ENCODE results near the gene NOTCH3.

The NOTCH3 gene

DNA sequence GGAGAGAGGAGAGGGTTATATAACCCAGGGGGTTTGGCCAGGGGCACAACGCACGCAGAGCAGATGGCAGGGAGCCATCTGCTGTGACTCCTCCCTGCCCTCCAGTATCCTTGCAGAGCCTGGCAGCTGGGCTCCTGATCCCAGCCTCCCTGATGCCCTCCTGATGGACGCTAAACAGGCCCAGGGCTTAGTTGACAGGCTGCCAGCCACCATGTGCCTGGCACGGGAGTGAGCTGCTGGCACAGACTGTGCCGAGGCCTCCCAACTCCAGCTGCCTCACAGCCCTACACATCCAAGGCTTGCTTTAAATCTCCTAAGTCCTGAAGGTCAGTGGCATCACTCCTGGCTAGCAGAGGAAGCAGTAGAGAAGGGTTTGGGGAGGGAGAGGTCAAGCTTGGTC is 76.9 kb downstream of the NOTCH3 start:
- H3F3A ChIP-seq (ENCODE audit: insufficient read depth, low read length) = no peaks in the 10 kb centered on the region
- H3K9ac ChIP-seq (ENCODE audit: low read length) = peak overlapping the region; percentile 76; the same call in 1 of the 2 replicates
- H3K36me3 ChIP-seq (ENCODE audit: insufficient read depth, low read length) = peaks cover 19% of the 10 kb centered on the region
- peak overlapping the region; percentile 68 for H3K4me2 ChIP-seq (ENCODE audit: low read length)
- TF ChIP-seq, protein P1, sequence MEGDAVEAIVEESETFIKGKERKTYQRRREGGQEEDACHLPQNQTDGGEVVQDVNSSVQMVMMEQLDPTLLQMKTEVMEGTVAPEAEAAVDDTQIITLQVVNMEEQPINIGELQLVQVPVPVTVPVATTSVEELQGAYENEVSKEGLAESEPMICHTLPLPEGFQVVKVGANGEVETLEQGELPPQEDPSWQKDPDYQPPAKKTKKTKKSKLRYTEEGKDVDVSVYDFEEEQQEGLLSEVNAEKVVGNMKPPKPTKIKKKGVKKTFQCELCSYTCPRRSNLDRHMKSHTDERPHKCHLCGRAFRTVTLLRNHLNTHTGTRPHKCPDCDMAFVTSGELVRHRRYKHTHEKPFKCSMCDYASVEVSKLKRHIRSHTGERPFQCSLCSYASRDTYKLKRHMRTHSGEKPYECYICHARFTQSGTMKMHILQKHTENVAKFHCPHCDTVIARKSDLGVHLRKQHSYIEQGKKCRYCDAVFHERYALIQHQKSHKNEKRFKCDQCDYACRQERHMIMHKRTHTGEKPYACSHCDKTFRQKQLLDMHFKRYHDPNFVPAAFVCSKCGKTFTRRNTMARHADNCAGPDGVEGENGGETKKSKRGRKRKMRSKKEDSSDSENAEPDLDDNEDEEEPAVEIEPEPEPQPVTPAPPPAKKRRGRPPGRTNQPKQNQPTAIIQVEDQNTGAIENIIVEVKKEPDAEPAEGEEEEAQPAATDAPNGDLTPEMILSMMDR (IDR thresholded peaks at IDR 0.05; ENCODE audit: low read length) = no peak
- TF ChIP-seq EZH2 (IDR thresholded peaks at IDR 0.05; ENCODE audit: borderline replicate concordance, low read length) = no peak
- H3K27me3 ChIP-seq (ENCODE audit: insufficient read depth, low read length) = no peaks in the 10 kb centered on the region
- no peaks in the 10 kb centered on the region for H3K79me2 ChIP-seq (ENCODE audit: insufficient read depth, low read length)
- H3K4me1 ChIP-seq (ENCODE audit: insufficient read depth, low read length, severe bottlenecking) = peaks cover 14% of the 10 kb centered on the region
- peak overlapping the region; percentile 68 for H3K4me3 ChIP-seq (ENCODE audit: low read depth, low read length, poor library complexity, severe bottlenecking)
- no peaks in the 10 kb centered on the region for H3K9me3 ChIP-seq (ENCODE audit: low read length)
- no peaks in the 10 kb centered on the region for H4K20me1 ChIP-seq (ENCODE audit: insufficient read depth, low read length)
- H3K27ac ChIP-seq (ENCODE audit: low read depth, low read length, poor library complexity, severe bottlenecking) = peak overlapping the region; percentile 54
- no peaks in the 10 kb centered on the region for H3K9me2 ChIP-seq (ENCODE audit: low read depth, low read length)
- H2AFZ ChIP-seq (ENCODE audit: low read length) = no peak overlapping the region

DNA sequence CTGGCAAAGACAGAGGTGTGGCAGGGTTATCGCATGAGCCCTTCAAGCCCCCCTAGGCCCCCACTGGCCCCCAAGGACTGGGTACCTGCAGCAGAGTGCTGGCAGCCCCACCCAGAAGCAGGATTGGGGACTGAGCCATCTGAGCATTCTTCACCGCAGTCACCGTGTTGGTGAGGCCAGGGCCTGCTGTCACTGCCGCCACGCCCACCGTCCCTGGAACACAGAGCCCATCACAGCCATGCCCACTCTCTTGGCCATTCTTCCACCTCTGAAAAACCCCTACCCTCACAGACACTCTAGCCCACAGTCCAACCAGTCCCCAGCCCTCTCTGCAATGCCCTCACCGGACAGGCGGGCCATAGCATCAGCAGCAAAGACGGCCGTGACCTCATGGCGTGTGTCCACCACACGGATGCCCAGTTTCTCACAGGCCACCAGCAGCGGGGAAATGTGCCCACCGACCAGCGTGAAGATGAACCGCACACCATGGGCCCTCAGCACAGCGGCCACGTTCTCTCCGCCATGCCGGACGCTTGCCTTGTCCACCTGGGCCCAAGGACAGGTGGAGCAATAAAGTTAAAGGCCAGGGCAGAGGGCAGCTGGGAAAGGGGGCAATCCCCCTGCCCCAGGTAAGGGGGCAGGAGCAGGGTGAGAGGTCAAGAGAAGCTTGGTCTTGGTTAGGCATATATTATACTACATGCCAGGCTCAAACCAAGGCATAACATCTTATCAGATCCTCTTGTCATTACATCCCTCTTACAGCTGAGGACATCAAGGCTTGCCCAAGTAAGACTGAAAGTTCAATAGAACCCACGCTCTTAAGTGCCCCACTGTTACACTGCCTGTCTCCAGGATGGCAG is 77.5 kb downstream of the NOTCH3 start:
- peaks cover 25% of the 10 kb centered on the region for H3K36me3 ChIP-seq (ENCODE audit: insufficient read depth, low read length)

DNA sequence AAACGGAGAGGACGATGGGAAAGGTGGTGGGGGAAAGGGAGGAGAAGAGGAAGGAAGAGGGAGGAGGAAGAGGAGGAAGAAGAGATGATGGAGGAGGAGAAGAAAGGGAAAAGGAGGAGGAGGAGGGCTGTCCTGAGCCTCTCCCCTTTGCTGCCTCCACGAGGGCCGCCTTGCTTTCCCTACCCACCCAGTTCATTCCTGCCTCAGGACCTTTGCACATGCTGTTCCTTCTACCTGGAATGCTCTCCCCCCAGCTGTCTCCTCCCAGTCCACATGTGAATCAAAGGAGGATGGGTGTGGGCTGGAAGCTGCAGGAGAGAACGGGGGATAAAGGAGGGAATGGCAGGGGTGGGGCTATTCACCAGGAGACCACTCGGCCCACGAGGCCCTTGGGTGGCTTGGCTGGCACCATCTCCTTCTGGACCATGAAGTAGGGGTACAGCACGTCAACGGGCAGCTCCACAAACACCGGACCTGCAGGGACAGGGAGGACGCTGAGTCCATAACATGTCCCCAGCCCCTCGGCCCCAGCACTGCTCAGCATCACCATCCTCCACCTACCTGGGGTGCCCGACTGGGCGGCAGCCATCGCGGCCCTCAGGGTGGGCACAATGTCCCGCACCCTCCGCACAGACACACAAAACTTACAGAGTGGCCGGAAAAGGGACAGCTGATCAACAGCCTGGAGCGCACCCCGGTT is 78.3 kb downstream of the NOTCH3 start:
- Histone ChIP-seq H3F3A (ENCODE audit: insufficient read depth, low read length) (no peaks in the 10 kb centered on the region), H3K27ac (ENCODE audit: low read depth, low read length, poor library complexity, severe bottlenecking) (no peak overlapping the region), H3K9me3 (ENCODE audit: low read length) (no peaks in the 10 kb centered on the region), H4K20me1 (ENCODE audit: insufficient read depth, low read length) (no peaks in the 10 kb centered on the region), H3K4me3 (ENCODE audit: low read depth, low read length, poor library complexity, severe bottlenecking) (no peak overlapping the region), H3K36me3 (ENCODE audit: insufficient read depth, low read length) (peaks cover 32% of the 10 kb centered on the region), H3K79me2 (ENCODE audit: insufficient read depth, low read length) (no peaks in the 10 kb centered on the region), H3K4me1 (ENCODE audit: insufficient read depth, low read length, severe bottlenecking) (peaks cover 14% of the 10 kb centered on the region), H3K4me2 (ENCODE audit: low read length) (no peak overlapping the region), H3K9me2 (ENCODE audit: low read depth, low read length) (no peaks in the 10 kb centered on the region), H3K27me3 (ENCODE audit: insufficient read depth, low read length) (no peaks in the 10 kb centered on the region), H3K9ac (ENCODE audit: low read length) (no peak overlapping the region), H2AFZ (ENCODE audit: low read length) (no peak overlapping the region)
- no peak for TF ChIP-seq EZH2 (IDR thresholded peaks at IDR 0.05; ENCODE audit: borderline replicate concordance, low read length)
- TF ChIP-seq, protein P1 (IDR thresholded peaks at IDR 0.05; ENCODE audit: low read length) = no peak

More for the DNA sequence above, 77.5 kb downstream of the NOTCH3 start:
- H3K9me3 ChIP-seq (ENCODE audit: low read length) = no peaks in the 10 kb centered on the region
- no peak for TF ChIP-seq EZH2 (IDR thresholded peaks at IDR 0.05; ENCODE audit: borderline replicate concordance, low read length)
- TF ChIP-seq, protein P1 (IDR thresholded peaks at IDR 0.05; ENCODE audit: low read length) = no peak
- H3K27me3 ChIP-seq (ENCODE audit: insufficient read depth, low read length) = no peaks in the 10 kb centered on the region
- no peaks in the 10 kb centered on the region for H3K79me2 ChIP-seq (ENCODE audit: insufficient read depth, low read length)
- no peaks in the 10 kb centered on the region for H3F3A ChIP-seq (ENCODE audit: insufficient read depth, low read length)
- no peaks in the 10 kb centered on the region for H3K9me2 ChIP-seq (ENCODE audit: low read depth, low read length)
- no peaks in the 10 kb centered on the region for H4K20me1 ChIP-seq (ENCODE audit: insufficient read depth, low read length)
- H3K4me1 ChIP-seq (ENCODE audit: insufficient read depth, low read length, severe bottlenecking) = peaks cover 14% of the 10 kb centered on the region
- H2AFZ ChIP-seq (ENCODE audit: low read length) = no peak overlapping the region
- no peak overlapping the region for H3K27ac ChIP-seq (ENCODE audit: low read depth, low read length, poor library complexity, severe bottlenecking)
- peak overlapping the region; percentile 68; the same call in 1 of the 2 replicates for H3K4me2 ChIP-seq (ENCODE audit: low read length)
- H3K9ac ChIP-seq (ENCODE audit: low read length) = no peak overlapping the region; the same call in 1 of the 2 replicates
- H3K4me3 ChIP-seq (ENCODE audit: low read depth, low read length, poor library complexity, severe bottlenecking) = no peak overlapping the region
